ENCODE measurements around the gene ATXN1.
A peak's percentile ranks its signal among the peaks of the same experiment; 100 is the strongest.

The ATXN1 gene

GRCh38 chr6:16760516-16761470 lies at the start of gene ATXN1 (continued):
- TF ChIP-seq ZNF311 (tag by site-specific recombination; IDR thresholded peaks at IDR 0.05; ENCODE audit: borderline replicate concordance) = no peak
- TF ChIP-seq PRDM1 (tag by site-specific recombination; IDR thresholded peaks at IDR 0.05) = 0 out of 2 replicates have a peak, but pooled peaks have one; percentile 12
- TF ChIP-seq ZNF423 (tag by site-specific recombination; IDR thresholded peaks at IDR 0.05) = peak; percentile 64; the same call in 1 of the 2 replicates
- TF ChIP-seq SCRT2 (tag by site-specific recombination; IDR thresholded peaks at IDR 0.05) = peak; percentile 31; the same call in 1 of the 2 replicates
- TF ChIP-seq ZNF398 (tag by site-specific recombination; IDR thresholded peaks at IDR 0.05) = peak; percentile 89
- no peak for TF ChIP-seq ZNF785 (tag by site-specific recombination; IDR thresholded peaks at IDR 0.05)
- TF ChIP-seq ZNF621 (tag by site-specific recombination; IDR thresholded peaks at IDR 0.05) = no peak
- TF ChIP-seq ZNF114 (tag by site-specific recombination; IDR thresholded peaks at IDR 0.05) = no peak
- no peak for TF ChIP-seq ZNF560 (tag by site-specific recombination; IDR thresholded peaks at IDR 0.05; ENCODE audit: borderline replicate concordance)
- no peak for TF ChIP-seq ZNF449 (tag by site-specific recombination; IDR thresholded peaks at IDR 0.05)
- TF ChIP-seq ZNF473 (tag by site-specific recombination; IDR thresholded peaks at IDR 0.05) = no peak
- TF ChIP-seq SP2 (tag by site-specific recombination; IDR thresholded peaks at IDR 0.05) = peak; percentile 29
- TF ChIP-seq, protein P1, sequence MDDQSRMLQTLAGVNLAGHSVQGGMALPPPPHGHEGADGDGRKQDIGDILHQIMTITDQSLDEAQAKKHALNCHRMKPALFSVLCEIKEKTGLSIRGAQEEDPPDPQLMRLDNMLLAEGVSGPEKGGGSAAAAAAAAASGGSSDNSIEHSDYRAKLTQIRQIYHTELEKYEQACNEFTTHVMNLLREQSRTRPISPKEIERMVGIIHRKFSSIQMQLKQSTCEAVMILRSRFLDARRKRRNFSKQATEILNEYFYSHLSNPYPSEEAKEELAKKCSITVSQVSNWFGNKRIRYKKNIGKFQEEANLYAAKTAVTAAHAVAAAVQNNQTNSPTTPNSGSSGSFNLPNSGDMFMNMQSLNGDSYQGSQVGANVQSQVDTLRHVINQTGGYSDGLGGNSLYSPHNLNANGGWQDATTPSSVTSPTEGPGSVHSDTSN (CRISPR knock-in tag; IDR thresholded peaks at IDR 0.05) = no peak
- no peak for TF ChIP-seq ZSCAN23 (tag by site-specific recombination; IDR thresholded peaks at IDR 0.05)
- TF ChIP-seq PRDM10 (tag by site-specific recombination; IDR thresholded peaks at IDR 0.05) = peak; percentile 90
- TF ChIP-seq CTCF (tag by site-specific recombination; IDR thresholded peaks at IDR 0.05) = no peak
- 0 out of 2 replicates have a peak, but pooled peaks have one; percentile 23 for TF ChIP-seq FEZF1 (tag by site-specific recombination; IDR thresholded peaks at IDR 0.05)
- TF ChIP-seq ZFP41 (tag by site-specific recombination; IDR thresholded peaks at IDR 0.05; ENCODE audit: borderline replicate concordance) = no peak
- TF ChIP-seq ZNF132 (tag by site-specific recombination; IDR thresholded peaks at IDR 0.05; ENCODE audit: borderline replicate concordance) = no peak
- peak; percentile 39; the same call in 1 of the 2 replicates for TF ChIP-seq WT1 (tag by site-specific recombination; IDR thresholded peaks at IDR 0.05)
- no peak for TF ChIP-seq ZNF660 (tag by site-specific recombination; IDR thresholded peaks at IDR 0.05)
- no peak for TF ChIP-seq ZNF266 (tag by site-specific recombination; IDR thresholded peaks at IDR 0.05; ENCODE audit: low read depth)
- TF ChIP-seq ZNF704 (tag by site-specific recombination; IDR thresholded peaks at IDR 0.05) = no peak
- TF ChIP-seq HIC1 (tag by site-specific recombination; IDR thresholded peaks at IDR 0.05) = no peak
- TF ChIP-seq ZFP3 (tag by site-specific recombination; IDR thresholded peaks at IDR 0.05; ENCODE audit: low read depth) = no peak
